Skeletal muscle tissue (tissue), 4 donors: ENCODE data around the gene KIT. TPM values are rescaled to one million over a fixed set of nuclear protein-coding genes. Genes with fewer than 3 reads are reported as not detected.

Source experiments
- H3K27ac ChIP-seq: one replicate; pipeline ENCODE4 v1.7.0; 2013; ENCODE audit warnings: mild to moderate bottlenecking, low read depth, low read length, inconsistent platforms
- H3K27me3 ChIP-seq, 3 donors: one replicate each; pipeline ENCODE4 v1.7.0; 2013; ENCODE audit warnings: low read length in 3 of 3; ENCODE audit not compliant: control insufficient read depth in 3 of 3, insufficient read depth in 3 of 3
- H3K36me3 ChIP-seq, 3 donors: one replicate each; pipeline ENCODE4 v1.7.0; 2013; ENCODE audit warnings: low read length in 3 of 3; ENCODE audit not compliant: control insufficient read depth in 3 of 3, insufficient read depth in 3 of 3
- H3K4me1 ChIP-seq, 3 donors: one replicate each; pipeline ENCODE4 v1.7.0; 2013; ENCODE audit warnings: low read length in 3 of 3, mild to moderate bottlenecking in 3 of 3; ENCODE audit not compliant: control insufficient read depth in 3 of 3, insufficient read depth in 3 of 3
- H3K4me3 ChIP-seq, 3 donors: one replicate each; pipeline ENCODE4 v1.7.0; 2013; ENCODE audit warnings: low read length in 3 of 3
- H3K9ac ChIP-seq, 3 donors: one replicate each; pipeline ENCODE4 v1.7.0; 2013; ENCODE audit warnings: low read length in 3 of 3, mild to moderate bottlenecking in 3 of 3, moderate library complexity in 2 of 3, low read depth in 1 of 3
- H3K9me3 ChIP-seq, 3 donors: one replicate each; pipeline ENCODE4 v1.7.0; 2013; ENCODE audit warnings: low read length in 3 of 3; ENCODE audit not compliant: control insufficient read depth in 3 of 3
- total RNA-seq: library from RNA; depleted of rRNA; stranded (reverse); fragments of >200 nt; gene quantifications from one replicate; pipeline ENCODE4 v1.2.3, GENCODE V29; 2014
- donor health status: Osteomylitis.

KIT gene
- total RNA-seq, 1 donor from 2014 or later, result 11.5 TPM

- no peaks in the 10 kb centered on the region for H3K36me3 ChIP-seq
- no peak overlapping the region for H3K4me3 ChIP-seq
- no peaks in the 10 kb centered on the region for H3K27me3 ChIP-seq
- H3K9ac ChIP-seq, result no peak overlapping the region
- H3K4me1 ChIP-seq, result no peaks in the 10 kb centered on the region
- no peaks in the 10 kb centered on the region for H3K9me3 ChIP-seq
- H3K27ac ChIP-seq, result no peak overlapping the region
Measured at GRCh38 chr4:54731552-54731951, 73.8 kb downstream of the KIT start.

GRCh38 chr4:54731976-54732375 lies 74.2 kb downstream of the KIT start:
- Histone ChIP-seq H3K4me3 (no peak overlapping the region), H3K36me3 (no peaks in the 10 kb centered on the region), H3K27ac (no peak overlapping the region), H3K9me3 (no peaks in the 10 kb centered on the region), H3K27me3 (no peaks in the 10 kb centered on the region), H3K4me1 (no peaks in the 10 kb centered on the region), H3K9ac (no peak overlapping the region)

GRCh38 chr4:54737421-54737820 lies 79.7 kb downstream of the KIT start:
- Histone ChIP-seq H3K27me3 (no peaks in the 10 kb centered on the region), H3K27ac (no peak overlapping the region), H3K4me1 (no peaks in the 10 kb centered on the region), H3K9me3 (no peaks in the 10 kb centered on the region), H3K9ac (no peak overlapping the region), H3K36me3 (no peaks in the 10 kb centered on the region), H3K4me3 (no peak overlapping the region)

GRCh38 chr4:54741202-54741601 lies 83.4 kb downstream of the KIT start:
- Histone ChIP-seq H3K27ac (no peak overlapping the region), H3K27me3 (no peaks in the 10 kb centered on the region), H3K36me3 (no peaks in the 10 kb centered on the region), H3K4me3 (no peak overlapping the region), H3K4me1 (no peaks in the 10 kb centered on the region), H3K9ac (no peak overlapping the region), H3K9me3 (no peaks in the 10 kb centered on the region)

GRCh38 chr4:54742636-54743399 lies 85.1 kb downstream of the KIT start:
- Histone ChIP-seq H3K9ac (no peak overlapping the region), H3K27ac (no peak overlapping the region), H3K36me3 (no peaks in the 10 kb centered on the region), H3K4me3 (no peak overlapping the region), H3K9me3 (no peaks in the 10 kb centered on the region), H3K27me3 (no peaks in the 10 kb centered on the region), H3K4me1 (no peaks in the 10 kb centered on the region)

- no peak overlapping the region for H3K27ac ChIP-seq
- H3K4me1 ChIP-seq, result no peaks in the 10 kb centered on the region
- H3K36me3 ChIP-seq, result no peaks in the 10 kb centered on the region
- H3K9ac ChIP-seq, result no peak overlapping the region
- no peaks in the 10 kb centered on the region for H3K27me3 ChIP-seq
- no peaks in the 10 kb centered on the region for H3K9me3 ChIP-seq
- H3K4me3 ChIP-seq, result no peak overlapping the region
Measured at GRCh38 chr4:54743562-54743961, 85.8 kb downstream of the KIT start.

- no peaks in the 10 kb centered on the region for H3K4me1 ChIP-seq
- H3K9me3 ChIP-seq, result no peaks in the 10 kb centered on the region
- H3K4me3 ChIP-seq, result no peak overlapping the region
- no peaks in the 10 kb centered on the region for H3K27me3 ChIP-seq
- no peak overlapping the region for H3K9ac ChIP-seq
- no peak overlapping the region for H3K27ac ChIP-seq
- no peaks in the 10 kb centered on the region for H3K36me3 ChIP-seq
Measured at GRCh38 chr4:54744487-54744886, 86.7 kb downstream of the KIT start.

GRCh38 chr4:54745031-54745770 lies 87.4 kb downstream of the KIT start:
- Histone ChIP-seq H3K4me3 (no peak overlapping the region), H3K27me3 (no peaks in the 10 kb centered on the region), H3K4me1 (no peaks in the 10 kb centered on the region), H3K36me3 (no peaks in the 10 kb centered on the region), H3K27ac (no peak overlapping the region), H3K9ac (no peak overlapping the region), H3K9me3 (no peaks in the 10 kb centered on the region)

- Histone ChIP-seq H3K4me3 (no peak overlapping the region), H3K36me3 (no peaks in the 10 kb centered on the region), H3K9ac (no peak overlapping the region), H3K27ac (no peak overlapping the region), H3K9me3 (no peaks in the 10 kb centered on the region), H3K4me1 (no peaks in the 10 kb centered on the region), H3K27me3 (no peaks in the 10 kb centered on the region)
Measured at GRCh38 chr4:54746218-54746617, 88.5 kb downstream of the KIT start.

GRCh38 chr4:54750341-54750740 lies 92.6 kb downstream of the KIT start:
- Histone ChIP-seq H3K4me1 (no peaks in the 10 kb centered on the region), H3K27ac (no peak overlapping the region), H3K9ac (no peak overlapping the region), H3K27me3 (no peaks in the 10 kb centered on the region), H3K36me3 (no peaks in the 10 kb centered on the region), H3K4me3 (no peak overlapping the region), H3K9me3 (no peaks in the 10 kb centered on the region)
